Fibroblast of lung (primary cell): Measurements from ENCODE around the gene CCM2L. TPM values are rescaled to one million over a fixed set of nuclear protein-coding genes. Genes with fewer than 3 reads are reported as not detected.

ENCODE experiments used
- DNase-seq, 2 donors: peaks; one replicate each; pipeline versions ENCODE4 v3.0.0 to v3.0.0-alpha.2; 2010; ENCODE audit warnings: low read depth in 2 of 2
- H2AFZ ChIP-seq: 2 replicates; pipeline ENCODE4 v1.5.1; 2012; ENCODE audit warnings: low read length, control low read depth, inconsistent platforms
- H3K27ac ChIP-seq: 2 replicates; pipeline ENCODE4 v1.5.1; 2011; ENCODE audit warnings: low read length, control low read depth; ENCODE audit not compliant: insufficient read depth
- H3K27me3 ChIP-seq: 2 replicates; pipeline ENCODE4 v1.5.1; 2011; ENCODE audit warnings: mild to moderate bottlenecking, low read length; ENCODE audit not compliant: control insufficient read depth, insufficient read depth
- H3K36me3 ChIP-seq: 2 replicates; pipeline ENCODE4 v1.5.1; 2011; ENCODE audit warnings: low read length; ENCODE audit not compliant: control insufficient read depth, insufficient read depth
- H3K4me1 ChIP-seq: 2 replicates; pipeline ENCODE4 v1.5.1; 2011; ENCODE audit warnings: low read length; ENCODE audit not compliant: control insufficient read depth, insufficient read depth; ENCODE audit errors: extremely low read depth
- H3K4me2 ChIP-seq: 2 replicates; pipeline ENCODE4 v1.5.1; 2011; ENCODE audit warnings: low read length, control low read depth; ENCODE audit not compliant: insufficient read depth; ENCODE audit errors: extremely low read depth
- H3K4me3 ChIP-seq, 4 experiments: fragments of 200-600 bp in 1 of 4; sonication (generic) in 1 of 4; replicated peaks in 1 of 4; 2 replicates each; pipeline ENCODE4 v1.5.1; 2011 to 2016; ENCODE audit warnings: low read length in 4 of 4, low read depth in 3 of 4, mild to moderate bottlenecking in 3 of 4, control low read depth in 2 of 4, inconsistent platforms in 1 of 4, mixed read lengths in 1 of 4; ENCODE audit not compliant: insufficient read depth in 1 of 4; ENCODE audit errors: control extremely low read depth in 1 of 4
- H3K79me2 ChIP-seq: 2 replicates; pipeline ENCODE4 v1.5.1; 2012; ENCODE audit warnings: mild to moderate bottlenecking, low read length, inconsistent platforms; ENCODE audit not compliant: control insufficient read depth, insufficient read depth
- H3K9ac ChIP-seq: 2 replicates; pipeline ENCODE4 v1.5.1; 2011; ENCODE audit warnings: mild to moderate bottlenecking, low read length, control low read depth; ENCODE audit not compliant: insufficient read depth
- H3K9me3 ChIP-seq: 2 replicates; pipeline ENCODE4 v1.5.1; 2012; ENCODE audit warnings: low read depth, low read length; ENCODE audit not compliant: control insufficient read depth, insufficient read depth
- H4K20me1 ChIP-seq: 2 replicates; pipeline ENCODE4 v1.5.1; 2011; ENCODE audit warnings: low read length; ENCODE audit not compliant: control insufficient read depth, insufficient read depth; ENCODE audit errors: extremely low read depth
- EZH2 ChIP-seq: IDR thresholded peaks from 2 replicates; pipeline ENCODE4 v1.5.1; 2012; ENCODE audit warnings: low read length, control low read depth, mild to moderate bottlenecking; ENCODE audit errors: missing control alignments
- polyA plus RNA-seq, 2 donors: library from polyadenylated mRNA; depleted of rRNA in 1 of 2; stranded (reverse) in 1 of 2; unstranded in 1 of 2; fragments of >200 nt; gene quantifications; 2 replicates each; pipeline ENCODE4 v1.2.1, GENCODE V29; 2011 to 2012; ENCODE audit warnings: missing spikeins in 1 of 2
- total RNA-seq: library from RNA; depleted of rRNA; stranded (reverse); fragments of >200 nt; gene quantifications from 2 replicates; pipeline ENCODE4 v1.2.1, GENCODE V29; 2014
- TF ChIP-seq, protein P1 (sequence below), 2 donors: IDR thresholded peaks in 1 of 2; conservative IDR thresholded peaks in 1 of 2; 1 replicate in 1 of 2; 2 replicates in 1 of 2; pipeline ENCODE4 v1.5.1; 2011 to 2012; ENCODE audit warnings: low read length in 2 of 2, control low read depth in 1 of 2, inconsistent platforms in 1 of 2, low read depth in 1 of 2, mild to moderate bottlenecking in 1 of 2

The CCM2L gene
- total and polyA plus RNA-seq, 2 donors (not counting 1 experiment from before 2014, with no cell fraction given) = not detected

DNA sequence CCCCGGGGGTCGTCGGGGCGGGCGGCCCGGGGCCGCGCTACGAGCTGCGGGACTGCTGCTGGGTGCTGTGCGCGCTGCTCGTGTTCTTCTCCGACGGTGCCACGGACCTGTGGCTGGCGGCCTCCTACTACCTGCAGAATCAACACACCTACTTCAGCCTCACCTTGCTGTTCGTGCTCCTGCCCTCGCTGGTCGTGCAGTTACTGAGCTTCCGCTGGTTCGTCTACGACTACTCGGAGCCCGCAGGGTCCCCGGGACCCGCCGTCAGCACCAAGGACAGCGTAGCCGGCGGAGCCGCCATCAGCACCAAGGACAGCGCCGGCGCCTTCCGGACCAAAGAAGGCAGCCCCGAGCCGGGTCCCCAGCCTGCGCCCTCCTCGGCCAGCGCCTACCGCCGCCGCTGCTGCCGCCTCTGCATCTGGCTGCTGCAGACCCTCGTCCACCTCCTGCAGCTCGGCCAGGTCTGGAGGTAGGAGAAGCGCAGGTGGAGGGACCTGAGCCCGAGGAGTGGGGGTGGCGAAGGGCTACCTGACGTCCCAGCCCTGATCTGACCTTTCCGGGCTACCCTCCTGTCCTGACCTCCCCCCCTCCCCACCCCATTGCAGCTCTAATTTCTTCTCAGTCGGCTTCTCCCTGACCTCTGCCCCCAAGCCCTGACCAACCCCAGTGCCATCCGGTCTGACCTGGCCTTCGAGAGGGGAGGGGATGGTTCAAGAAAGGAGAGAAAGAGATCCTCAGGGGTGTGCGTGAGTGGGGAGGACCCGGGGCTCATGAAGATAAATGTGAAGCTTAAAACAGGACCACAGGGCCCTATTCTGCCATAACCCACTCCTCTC, 41.7 kb upstream of the CCM2L start:
- Histone ChIP-seq H3K9ac (no peak overlapping the region), H4K20me1 (no peaks in the 10 kb centered on the region), H3K27me3 (peaks cover 9% of the 10 kb centered on the region), H3K36me3 (no peaks in the 10 kb centered on the region), H3K4me2 (no peak overlapping the region), H3K9me3 (no peaks in the 10 kb centered on the region), H3K4me1 (no peaks in the 10 kb centered on the region), H3K79me2 (no peaks in the 10 kb centered on the region), H3K4me3 (peak overlapping the region in 1 of 4 experiments; percentile 30), H2AFZ (no peak overlapping the region), H3K27ac (no peak overlapping the region)
- TF ChIP-seq, protein P1, sequence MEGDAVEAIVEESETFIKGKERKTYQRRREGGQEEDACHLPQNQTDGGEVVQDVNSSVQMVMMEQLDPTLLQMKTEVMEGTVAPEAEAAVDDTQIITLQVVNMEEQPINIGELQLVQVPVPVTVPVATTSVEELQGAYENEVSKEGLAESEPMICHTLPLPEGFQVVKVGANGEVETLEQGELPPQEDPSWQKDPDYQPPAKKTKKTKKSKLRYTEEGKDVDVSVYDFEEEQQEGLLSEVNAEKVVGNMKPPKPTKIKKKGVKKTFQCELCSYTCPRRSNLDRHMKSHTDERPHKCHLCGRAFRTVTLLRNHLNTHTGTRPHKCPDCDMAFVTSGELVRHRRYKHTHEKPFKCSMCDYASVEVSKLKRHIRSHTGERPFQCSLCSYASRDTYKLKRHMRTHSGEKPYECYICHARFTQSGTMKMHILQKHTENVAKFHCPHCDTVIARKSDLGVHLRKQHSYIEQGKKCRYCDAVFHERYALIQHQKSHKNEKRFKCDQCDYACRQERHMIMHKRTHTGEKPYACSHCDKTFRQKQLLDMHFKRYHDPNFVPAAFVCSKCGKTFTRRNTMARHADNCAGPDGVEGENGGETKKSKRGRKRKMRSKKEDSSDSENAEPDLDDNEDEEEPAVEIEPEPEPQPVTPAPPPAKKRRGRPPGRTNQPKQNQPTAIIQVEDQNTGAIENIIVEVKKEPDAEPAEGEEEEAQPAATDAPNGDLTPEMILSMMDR (conservative IDR thresholded peaks at IDR 0.05 in 1 of 2, IDR thresholded peaks at IDR 0.05 in 1 of 2; ENCODE audit: low read depth in 1 of 2, low read length in 2 of 2) = no peak
- TF ChIP-seq EZH2 = peak; percentile 45
- DNase-seq = peak; percentile 54 to 59

GRCh38 chr20:31969991-31970390, 40.2 kb upstream of the CCM2L start:
- no peak overlapping the region for H2AFZ ChIP-seq
- no peaks in the 10 kb centered on the region for H3K36me3 ChIP-seq
- no peaks in the 10 kb centered on the region for H3K4me1 ChIP-seq
- H3K27ac ChIP-seq = no peak overlapping the region
- no peaks in the 10 kb centered on the region for H3K9me3 ChIP-seq
- TF ChIP-seq EZH2 = no peak
- TF ChIP-seq, protein P1 (conservative IDR thresholded peaks at IDR 0.05 in 1 of 2, IDR thresholded peaks at IDR 0.05 in 1 of 2; ENCODE audit: low read depth in 1 of 2, low read length in 2 of 2) = no peak
- peaks cover 9% of the 10 kb centered on the region for H3K27me3 ChIP-seq
- H3K9ac ChIP-seq = no peak overlapping the region
- no peak for DNase-seq
- no peaks in the 10 kb centered on the region for H3K79me2 ChIP-seq
- H3K4me3 ChIP-seq = no peak overlapping the region
- no peaks in the 10 kb centered on the region for H4K20me1 ChIP-seq
- no peak overlapping the region for H3K4me2 ChIP-seq

DNA sequence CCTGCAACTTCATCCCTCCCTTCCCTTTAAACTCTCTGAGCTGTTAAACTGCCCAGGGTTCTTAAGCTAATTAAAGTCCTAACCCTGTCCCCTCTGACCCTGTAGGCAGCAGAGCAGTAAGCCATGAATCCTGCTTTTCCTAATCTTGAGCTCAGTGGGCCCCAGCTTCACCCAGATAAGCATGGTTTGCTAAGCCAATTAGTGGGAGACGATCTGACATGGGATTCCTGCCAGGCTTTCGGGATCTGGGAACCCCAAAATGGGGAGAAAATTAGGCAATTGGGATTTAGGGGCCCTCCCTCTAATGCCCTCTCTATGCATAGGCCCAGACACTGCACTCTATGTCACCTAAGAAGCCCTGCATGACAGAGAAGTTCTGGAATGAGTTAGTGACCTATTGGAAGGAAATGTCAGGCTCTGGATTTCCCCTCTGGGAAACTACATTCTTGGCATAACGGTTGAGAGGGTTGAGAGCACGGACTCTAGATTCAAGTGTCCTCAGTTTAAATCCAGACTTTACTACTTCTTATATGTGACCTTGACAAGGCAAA, 37.7 kb upstream of the CCM2L start:
- Histone ChIP-seq H3K27ac (no peak overlapping the region), H3K4me1 (no peaks in the 10 kb centered on the region), H2AFZ (no peak overlapping the region), H3K9me3 (no peaks in the 10 kb centered on the region), H4K20me1 (no peaks in the 10 kb centered on the region), H3K4me3 (no peak overlapping the region), H3K4me2 (no peak overlapping the region), H3K79me2 (no peaks in the 10 kb centered on the region), H3K9ac (no peak overlapping the region), H3K36me3 (no peaks in the 10 kb centered on the region), H3K27me3 (peaks cover 10% of the 10 kb centered on the region)
- TF ChIP-seq EZH2 = no peak
- TF ChIP-seq, protein P1 (conservative IDR thresholded peaks at IDR 0.05 in 1 of 2, IDR thresholded peaks at IDR 0.05 in 1 of 2; ENCODE audit: low read depth in 1 of 2, low read length in 2 of 2) = no peak
- no peak for DNase-seq
